Esophagus squamous epithelium (tissue), 5 donors: ENCODE measurements around the gene MUC22. TPM values are rescaled to one million over a fixed set of nuclear protein-coding genes. Genes with fewer than 3 reads are reported as not detected.

ENCODE experiments used
- DNase-seq: peaks from one replicate; lab custom pipeline; 2025; lab: John Stamatoyannopoulos, UW
- H3K27ac ChIP-seq, 4 donors: fragments of 200-600 bp; sonication (generic); one replicate each; pipeline ENCODE4 v1.5.1; 2016 to 2019; ENCODE audit warnings: mild to moderate bottlenecking in 1 of 4
- H3K27me3 ChIP-seq, 4 donors: fragments of 200-600 bp; sonication (generic); 1 replicate in 3 of 4; 2 replicates in 1 of 4; pipeline versions ENCODE4 v1.5.1 to v1.6.0; 2017 to 2021; ENCODE audit warnings: antibody characterized with exemption in 1 of 4
- H3K36me3 ChIP-seq, 3 donors: fragments of 200-600 bp; sonication (generic); one replicate each; pipeline ENCODE4 v1.5.1; 2016 to 2019
- H3K4me1 ChIP-seq, 3 donors: fragments of 200-600 bp; sonication (generic); one replicate each; pipeline ENCODE4 v1.5.1; 2017 to 2019
- H3K4me3 ChIP-seq, 4 donors: fragments of 200-600 bp; sonication (generic); 1 replicate in 3 of 4; 2 replicates in 1 of 4; pipeline ENCODE4 v1.5.1; 2016 to 2019; ENCODE audit warnings: mild to moderate bottlenecking in 2 of 4, moderate library complexity in 1 of 4
- H3K9me3 ChIP-seq, 3 donors: fragments of 200-600 bp; sonication (generic); one replicate each; pipeline ENCODE4 v1.5.1; 2016 to 2019
- CTCF ChIP-seq, 6 experiments: fragments of 450-650 bp in 4 of 6; fragments of 200-600 bp in 2 of 6; sonication (generic) in 2 of 6; IDR thresholded peaks; one replicate each; pipeline ENCODE4 v1.5.1; 2016 to 2019; ENCODE audit warnings: antibody characterized with exemption in 6 of 6, mild to moderate bottlenecking in 4 of 6, moderate library complexity in 4 of 6
- POLR2A ChIP-seq, 4 donors: fragments of 450-650 bp; IDR thresholded peaks; one replicate each; pipeline ENCODE4 v1.6.1; 2017; ENCODE audit warnings: antibody characterized with exemption in 4 of 4, mild to moderate bottlenecking in 4 of 4, moderate library complexity in 3 of 4
- WGBS, 2 donors: methylation state at CpG; one replicate each; pipeline ENCODE4 v1.1.5; 2018; 5-methylcytosine and 5-hydroxymethylcytosine counted together
- intact Hi-C: fragments of 100-400 bp; cut with DNase I; formaldehyde crosslinking; loops from one replicate; pipeline ENCODE4 v1.15.0; 2022
- small RNA-seq, 4 donors: library from RNA; depleted of rRNA; stranded (forward); fragments of <200 nt; gene quantifications; one replicate each; pipeline ENCODE3, GENCODE V24; 2016
- total RNA-seq, 4 donors: library from RNA; depleted of rRNA; stranded (reverse); fragments of >200 nt; gene quantifications; one replicate each; pipeline ENCODE4 v1.1.0, GENCODE V29; 2016
- donor health status: DM: yes; HTN: yes; CAD: no.

Gene MUC22
- total RNA-seq, 4 donors from 2014 or later: 4.1 to 10.1 (median 7.6) TPM

- peak overlapping the region in 1 of 4 donors; percentile 38 for H3K27ac ChIP-seq
- DNase-seq: no peak
- WGBS, 2 donors: 47 to 59% methylated on average over 5 to 6 of the region's 6 CpGs
- no peaks in the 10 kb centered on the region for H3K36me3 ChIP-seq
- TF ChIP-seq CTCF (IDR thresholded peaks at IDR 0.05) (no peak), POLR2A (IDR thresholded peaks at IDR 0.05) (no peak)
- H3K9me3 ChIP-seq: no peaks in the 10 kb centered on the region
- no peak overlapping the region for H3K4me3 ChIP-seq
- H3K4me1 ChIP-seq: peaks cover 0 to 40% (median 3%) of the 10 kb centered on the region in 3 donors
- peaks cover 0 to 11% (median 0%) of the 10 kb centered on the region in 4 donors for H3K27me3 ChIP-seq
- intact Hi-C loops: loop anchor here (10.0 kb wide), 1 partner anchor 257 kb away; no protein-coding TSS in a partner anchor
These were observed 71.6 kb downstream of the MUC22 start for GRCh38 chr6:31081872-31082271.

GRCh38 chr6:31083742-31084354 is 73.6 kb downstream of the MUC22 start:
- intact Hi-C loops: loop anchor here (10.0 kb wide), 1 partner anchor 259 kb away; no protein-coding TSS in a partner anchor
- no peaks in the 10 kb centered on the region for H3K36me3 ChIP-seq
- H3K27ac ChIP-seq: no peak overlapping the region
- TF ChIP-seq POLR2A (IDR thresholded peaks at IDR 0.05) (no peak), CTCF (IDR thresholded peaks at IDR 0.05) (peak in 4 of 6 experiments; percentile 9 to 55 (median 16))
- no peaks in the 10 kb centered on the region for H3K9me3 ChIP-seq
- H3K4me1 ChIP-seq: peaks cover 0 to 50% (median 3%) of the 10 kb centered on the region in 3 donors
- WGBS, 2 donors: 57 to 60% methylated on average over 7 of the region's 8 CpGs
- peaks cover 0 to 11% (median 0%) of the 10 kb centered on the region in 4 donors for H3K27me3 ChIP-seq
- no peak overlapping the region for H3K4me3 ChIP-seq
- DNase-seq: no peak

Small RNA genes lying within 50 kb of the gene (small RNA-seq; reads per million reads assigned to genes)
- gene RNU6-1133P: 0 reads per million in 4 donors

Other genes starting within 250 kb of the MUC22 start
- gene DDR1, start 126.0 kb upstream of the MUC22 start, total RNA-seq: 100 to 1,000 TPM; 131 to 261 (median 140) TPM
- 10 to 100 TPM; 10.3 to 26.7 (median 12.4) TPM for gene GTF2H4, start 102.3 kb upstream of the MUC22 start, total RNA-seq
- 10 to 100 TPM; 23.5 to 61.9 (median 33.0) TPM for gene VARS2, start 96.2 kb upstream of the MUC22 start, total RNA-seq
- gene SFTA2, start 78.3 kb upstream of the MUC22 start, total RNA-seq: 10 to 100 TPM in 1 of 4 donors, 1 to 10 TPM in 3; 2.0 to 31.7 (median 6.4) TPM
- 1 to 10 TPM in 2 of 4 donors, under 1 TPM in 2; 0.21 to 8.3 (median 2.4) TPM for gene MUCL3, start 69.5 kb upstream of the MUC22 start, total RNA-seq
- gene MUC21, start 26.8 kb upstream of the MUC22 start, total RNA-seq: 100 to 1,000 TPM; 219 to 945 (median 271) TPM
- gene C6orf15, start 102.1 kb downstream of the MUC22 start, total RNA-seq: 1 to 10 TPM in 1 of 4 donors, not detected in 3; 1.6 TPM
- gene PSORS1C1, start 104.3 kb downstream of the MUC22 start, total RNA-seq: 1 to 10 TPM in 3 of 4 donors, under 1 TPM in 1; 0.06 to 2.7 (median 1.2) TPM
- gene CDSN, start 110.0 kb downstream of the MUC22 start, total RNA-seq: under 1 TPM in 1 of 4 donors, not detected in 3; 0.13 TPM
- gene PSORS1C2, start 128.6 kb downstream of the MUC22 start, total RNA-seq: under 1 TPM in 1 of 4 donors, not detected in 3; 0.91 TPM
- gene CCHCR1, start 147.3 kb downstream of the MUC22 start, total RNA-seq: 10 to 100 TPM; 11.9 to 21.1 (median 16.2) TPM
- gene TCF19, start 148.1 kb downstream of the MUC22 start, total RNA-seq: 10 to 100 TPM; 12.2 to 17.2 (median 16.6) TPM
- 1 to 10 TPM in 3 of 4 donors, under 1 TPM in 1; 0.92 to 5.5 (median 3.3) TPM for gene POU5F1, start 160.2 kb downstream of the MUC22 start, total RNA-seq